Aorta (tissue), 5 donors: ENCODE measurements around the gene CSTB. TPM values are rescaled to one million over a fixed set of nuclear protein-coding genes. Genes with fewer than 3 reads are reported as not detected.
A peak's percentile ranks its signal among the peaks of the same experiment; 100 is the strongest.

Experiments used
- ATAC-seq: fragments of 200-7000 bp; cut with Tn5 transposase; one replicate; pipeline ENCODE4 v1.9.1; 2022; ENCODE audit warnings: moderate library complexity; ENCODE audit not compliant: low FRiP score
- DNase-seq, 2 donors: peaks; one replicate each; pipeline ENCODE4 v3.0.0-alpha.2; 2020
- H3K27ac ChIP-seq, 2 donors: one replicate each; pipeline ENCODE4 v1.5.1; 2013; ENCODE audit warnings: low read length in 2 of 2, mild to moderate bottlenecking in 2 of 2, moderate library complexity in 2 of 2, control low read depth in 1 of 2, inconsistent platforms in 1 of 2, low read depth in 1 of 2
- H3K27me3 ChIP-seq, 2 donors: one replicate each; pipeline ENCODE4 v1.6.1; 2013; ENCODE audit warnings: control low read depth in 1 of 2, low read length in 1 of 2, mild to moderate bottlenecking in 1 of 2, moderate library complexity in 1 of 2; ENCODE audit not compliant: insufficient read depth in 2 of 2, control insufficient read depth in 1 of 2
- H3K36me3 ChIP-seq, 2 donors: one replicate each; pipeline ENCODE4 v1.6.1; 2013; ENCODE audit warnings: control low read depth in 1 of 2, low read length in 1 of 2, mild to moderate bottlenecking in 1 of 2; ENCODE audit not compliant: insufficient read depth in 2 of 2, control insufficient read depth in 1 of 2
- H3K4me1 ChIP-seq, 2 donors: one replicate each; pipeline ENCODE4 v1.6.1; 2013; ENCODE audit warnings: low read length in 2 of 2, control low read depth in 1 of 2, mild to moderate bottlenecking in 1 of 2, moderate library complexity in 1 of 2; ENCODE audit not compliant: insufficient read depth in 2 of 2, control insufficient read depth in 1 of 2
- H3K4me3 ChIP-seq, 2 donors: one replicate each; pipeline ENCODE4 v1.5.1; 2013; ENCODE audit warnings: low read length in 2 of 2, control low read depth in 1 of 2, mild to moderate bottlenecking in 1 of 2
- H3K9me3 ChIP-seq: one replicate; pipeline ENCODE4 v1.6.1; 2013; ENCODE audit warnings: mild to moderate bottlenecking, low read length; ENCODE audit not compliant: control insufficient read depth
- WGBS, 2 donors: extraction: QIAGEN DNeasy Blood & Tissue Kit; methylation state at CpG; one replicate each; pipeline ENCODE4 v1.1.7; 2013; 5-methylcytosine and 5-hydroxymethylcytosine counted together
- intact Hi-C, 2 donors: fragments of 100-400 bp; cut with DNase I; formaldehyde crosslinking; loops; one replicate each; pipeline versions ENCODE4 v1.14.2 to v1.15.0; 2022
- polyA plus RNA-seq, 2 donors: library from polyadenylated mRNA; stranded (reverse); fragments of 200-250 nt; gene quantifications; one replicate each; pipeline ENCODE4 v1.2.3, GENCODE V29; 2013
- total RNA-seq, 2 donors: library from RNA; stranded (reverse); fragmentation: NEBNext Ultra II Directional; extraction: Animal tissue kit (Norgen Biotek cat#: 25700); gene quantifications; one replicate each; pipeline ENCODE4 v1.2.1, GENCODE V29; 2021
- donor health status: healthy with polysubstance abuse.
- donor health status: Bipolar disorder and iron deficiency.
- donor health status: DM: no; HTN: no; CAD: no.
- donor health status: DM: no; HTN: no; CAD: no.
- donor health status: DM: yes; HTN: yes; CAD: no.

The CSTB gene
- total and polyA plus RNA-seq, 4 donors, result 30.3 to 71.6 (median 44.4) TPM

- 92% methylated on average over 18 of the region's 18 CpGs for WGBS, 2 donors
- DNase-seq (no peak), ATAC-seq (no peak)
- no peak overlapping the region for H3K27ac ChIP-seq
- no peaks in the 10 kb centered on the region for H3K9me3 ChIP-seq
- no peaks in the 10 kb centered on the region for H3K27me3 ChIP-seq
- H3K36me3 ChIP-seq, result no peaks in the 10 kb centered on the region
- no peak overlapping the region for H3K4me3 ChIP-seq
- no peaks in the 10 kb centered on the region for H3K4me1 ChIP-seq
- intact Hi-C loops, result no loop called here
Measured at GRCh38 chr21:43786300-43786806, 10.2 kb upstream of the CSTB start.

DNA sequence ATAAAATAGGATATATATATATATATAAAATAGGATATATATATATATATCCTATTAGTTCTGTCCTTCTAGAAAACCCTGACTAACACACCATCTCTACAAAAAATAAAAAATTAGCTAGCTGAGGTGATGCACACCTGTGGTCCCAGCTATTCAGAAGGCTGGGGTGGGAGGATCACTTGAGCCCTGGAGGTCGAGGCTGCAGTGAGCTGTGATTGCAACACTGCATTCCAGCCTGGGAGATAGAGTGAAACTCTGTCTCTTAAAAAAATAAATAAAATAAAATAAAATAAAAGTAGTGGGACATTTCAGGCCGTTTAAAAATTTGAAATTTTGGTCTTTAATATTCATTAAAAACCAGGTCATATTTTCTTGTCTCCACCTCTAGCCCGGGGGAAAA, 9.0 kb upstream of the CSTB start:
- ATAC-seq, result no peak
- no peaks in the 10 kb centered on the region for H3K4me1 ChIP-seq
- H3K9me3 ChIP-seq, result no peaks in the 10 kb centered on the region
- H3K36me3 ChIP-seq, result no peaks in the 10 kb centered on the region
- no peak overlapping the region for H3K4me3 ChIP-seq
- H3K27ac ChIP-seq, result no peak overlapping the region
- 44 to 46% methylated on average over 3 of the region's 3 CpGs for WGBS, 2 donors
- no peak for DNase-seq
- intact Hi-C loops, result no loop called here
- no peaks in the 10 kb centered on the region for H3K27me3 ChIP-seq

GRCh38 chr21:43783098-43783700, 7.1 kb upstream of the CSTB start:
- WGBS, 2 donors, result 82 to 83% methylated on average over 17 of the region's 17 CpGs
- H3K4me3 ChIP-seq, result no peak overlapping the region
- DNase-seq, result peak in 1 of 2 donors; percentile 66
- H3K4me1 ChIP-seq, result no peaks in the 10 kb centered on the region
- H3K27ac ChIP-seq, result no peak overlapping the region
- ATAC-seq, result no peak
- no peaks in the 10 kb centered on the region for H3K27me3 ChIP-seq
- no peaks in the 10 kb centered on the region for H3K9me3 ChIP-seq
- intact Hi-C loops, result no loop called here
- no peaks in the 10 kb centered on the region for H3K36me3 ChIP-seq

DNA sequence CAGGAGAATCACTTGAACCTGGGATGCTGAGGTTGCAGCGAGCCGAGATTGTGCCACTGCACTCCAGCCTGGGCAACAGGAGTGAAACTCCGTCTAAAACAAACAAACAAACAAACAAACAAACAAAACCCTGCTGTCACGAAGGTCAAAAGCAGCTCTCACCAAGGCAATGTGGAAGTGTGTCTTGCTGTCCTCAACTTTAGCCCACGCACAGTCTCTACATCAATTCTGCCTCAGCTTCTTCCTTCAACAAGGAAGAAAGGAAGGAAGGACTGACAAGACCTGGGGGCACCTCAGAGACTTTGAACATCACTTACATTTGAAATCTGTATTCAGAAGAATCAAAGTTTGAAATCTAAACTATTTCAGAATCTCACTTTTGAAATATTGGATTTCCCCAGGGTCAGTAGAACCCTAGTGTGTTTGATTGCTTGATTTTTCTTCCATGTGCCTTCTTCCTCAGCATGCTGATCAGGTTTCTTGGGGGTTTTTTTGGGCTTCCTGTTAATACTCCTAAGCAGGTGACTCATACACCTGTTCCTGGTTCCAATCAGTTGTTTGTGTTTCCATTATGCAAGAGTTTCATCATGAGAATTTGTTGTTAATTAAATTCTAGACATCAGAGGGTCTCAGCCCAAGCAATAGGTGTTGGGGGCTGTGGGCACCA, 6.5 kb upstream of the CSTB start:
- Histone ChIP-seq H3K4me3 (no peak overlapping the region), H3K9me3 (no peaks in the 10 kb centered on the region), H3K27me3 (no peaks in the 10 kb centered on the region), H3K36me3 (no peaks in the 10 kb centered on the region), H3K27ac (no peak overlapping the region), H3K4me1 (no peaks in the 10 kb centered on the region)
- ATAC-seq (no peak), DNase-seq (no peak)
- intact Hi-C loops, result no loop called here
- 73% methylated on average over 5 of the region's 5 CpGs for WGBS, 2 donors

DNA sequence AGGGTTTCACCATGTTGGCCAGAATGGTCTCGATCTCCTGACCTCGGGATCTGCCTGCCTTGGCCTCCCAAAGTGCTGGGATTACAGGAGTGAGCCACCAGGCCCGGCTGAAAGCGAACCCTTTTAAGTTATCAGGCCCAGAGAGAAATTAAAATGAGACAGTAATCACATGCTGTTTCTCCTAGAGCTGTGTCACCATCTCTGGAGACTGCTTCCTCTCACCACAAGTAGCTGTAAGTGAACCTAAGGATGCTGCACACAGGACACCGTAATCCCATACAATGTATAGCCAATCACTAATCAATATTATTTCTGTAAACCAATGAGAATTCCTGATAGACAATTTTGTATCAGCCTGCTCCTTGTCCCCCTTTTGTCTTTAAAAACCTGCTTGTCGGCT, 5.7 kb upstream of the CSTB start:
- intact Hi-C loops, result no loop called here
- 85 to 89% methylated on average over 6 of the region's 6 CpGs for WGBS, 2 donors

DNA sequence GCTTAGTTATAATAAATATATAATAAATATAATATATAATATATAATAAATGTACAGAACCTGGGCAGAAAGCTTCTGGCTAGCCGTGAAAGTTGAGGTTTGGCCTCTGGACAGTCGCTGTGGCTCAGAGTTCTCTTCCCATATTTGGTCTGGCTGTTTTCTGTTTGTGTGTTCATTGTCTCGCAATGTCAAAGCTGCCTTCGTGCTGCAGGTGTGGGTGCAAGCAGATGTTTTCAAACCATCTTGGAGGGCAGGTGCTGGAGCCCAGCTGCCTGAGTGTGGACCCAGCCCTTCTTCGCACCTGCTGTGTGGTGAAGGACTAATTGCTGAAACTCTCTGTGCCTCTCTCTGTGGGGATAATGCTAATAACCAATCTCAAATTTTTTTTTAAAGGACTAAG, 3.6 kb upstream of the CSTB start:
- no peak overlapping the region for H3K4me3 ChIP-seq
- H3K4me1 ChIP-seq, result no peaks in the 10 kb centered on the region
- DNase-seq (no peak), ATAC-seq (no peak)
- H3K27ac ChIP-seq, result no peak overlapping the region
- no peaks in the 10 kb centered on the region for H3K36me3 ChIP-seq
- no peaks in the 10 kb centered on the region for H3K9me3 ChIP-seq
- H3K27me3 ChIP-seq, result no peaks in the 10 kb centered on the region
- 85 to 87% methylated on average over 5 of the region's 5 CpGs for WGBS, 2 donors
- intact Hi-C loops, result loop anchor here (10.0 kb wide), 2 partner anchors 55 to 95 kb away; no protein-coding TSS in a partner anchor

More for the DNA sequence above, 5.7 kb upstream of the CSTB start:
- ATAC-seq (no peak), DNase-seq (no peak)
- Histone ChIP-seq H3K4me3 (no peak overlapping the region), H3K27ac (no peak overlapping the region), H3K36me3 (no peaks in the 10 kb centered on the region), H3K9me3 (no peaks in the 10 kb centered on the region), H3K4me1 (no peaks in the 10 kb centered on the region), H3K27me3 (no peaks in the 10 kb centered on the region)

GRCh38 chr21:43778469-43779335, 2.6 kb upstream of the CSTB start:
- Histone ChIP-seq H3K36me3 (no peaks in the 10 kb centered on the region), H3K9me3 (no peaks in the 10 kb centered on the region), H3K27me3 (no peaks in the 10 kb centered on the region), H3K27ac (no peak overlapping the region), H3K4me1 (no peaks in the 10 kb centered on the region), H3K4me3 (no peak overlapping the region)
- 65 to 70% methylated on average over 20 of the region's 20 CpGs for WGBS, 2 donors
- no peak for ATAC-seq
- intact Hi-C loops, result loop anchor here (10.0 kb wide), 2 partner anchors 54 to 94 kb away; no protein-coding TSS in a partner anchor
- no peak for DNase-seq

GRCh38 chr21:43777953-43778352, 1.8 kb upstream of the CSTB start:
- Histone ChIP-seq H3K27me3 (no peaks in the 10 kb centered on the region), H3K4me3 (no peak overlapping the region), H3K4me1 (no peaks in the 10 kb centered on the region), H3K9me3 (no peaks in the 10 kb centered on the region), H3K36me3 (peaks cover 0 to 4% of the 10 kb centered on the region in 2 donors), H3K27ac (no peak overlapping the region)
- DNase-seq (no peak), ATAC-seq (no peak)
- intact Hi-C loops, result loop anchor here (10.0 kb wide), 2 partner anchors 53 to 93 kb away; no protein-coding TSS in a partner anchor
- 93 to 97% methylated on average over 5 of the region's 5 CpGs for WGBS, 2 donors
